ENCODE measurements around the gene ACSBG1.

Gene ACSBG1

DNA sequence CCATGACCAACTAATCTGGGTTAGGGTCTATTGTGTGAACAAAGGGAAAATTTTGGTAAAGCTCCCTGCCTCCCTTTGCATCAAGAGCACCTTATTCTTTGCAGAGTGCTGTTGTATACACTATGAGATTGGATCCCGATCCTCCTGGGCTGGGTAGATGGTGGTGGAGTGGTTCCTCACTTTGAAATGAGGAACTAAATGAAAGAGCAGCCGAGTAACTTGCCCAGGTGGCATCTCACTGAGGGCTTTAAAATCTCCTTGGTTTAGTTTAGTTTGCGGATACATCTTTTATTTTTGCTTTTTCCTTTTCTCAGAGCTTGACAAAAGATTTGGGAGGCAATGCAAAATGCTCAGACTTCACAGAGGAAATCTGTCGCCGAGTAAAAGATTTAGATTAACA is 65.8 kb downstream of the ACSBG1 start:
- no peak for DNase-seq (ENCODE audit: low read depth)
- TF ChIP-seq, protein P1, sequence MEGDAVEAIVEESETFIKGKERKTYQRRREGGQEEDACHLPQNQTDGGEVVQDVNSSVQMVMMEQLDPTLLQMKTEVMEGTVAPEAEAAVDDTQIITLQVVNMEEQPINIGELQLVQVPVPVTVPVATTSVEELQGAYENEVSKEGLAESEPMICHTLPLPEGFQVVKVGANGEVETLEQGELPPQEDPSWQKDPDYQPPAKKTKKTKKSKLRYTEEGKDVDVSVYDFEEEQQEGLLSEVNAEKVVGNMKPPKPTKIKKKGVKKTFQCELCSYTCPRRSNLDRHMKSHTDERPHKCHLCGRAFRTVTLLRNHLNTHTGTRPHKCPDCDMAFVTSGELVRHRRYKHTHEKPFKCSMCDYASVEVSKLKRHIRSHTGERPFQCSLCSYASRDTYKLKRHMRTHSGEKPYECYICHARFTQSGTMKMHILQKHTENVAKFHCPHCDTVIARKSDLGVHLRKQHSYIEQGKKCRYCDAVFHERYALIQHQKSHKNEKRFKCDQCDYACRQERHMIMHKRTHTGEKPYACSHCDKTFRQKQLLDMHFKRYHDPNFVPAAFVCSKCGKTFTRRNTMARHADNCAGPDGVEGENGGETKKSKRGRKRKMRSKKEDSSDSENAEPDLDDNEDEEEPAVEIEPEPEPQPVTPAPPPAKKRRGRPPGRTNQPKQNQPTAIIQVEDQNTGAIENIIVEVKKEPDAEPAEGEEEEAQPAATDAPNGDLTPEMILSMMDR (IDR thresholded peaks at IDR 0.05; ENCODE audit: low read depth, low read length, missing control alignments): no peak
- no peak overlapping the region for H3K4me3 ChIP-seq (ENCODE audit: low read depth, low read length)

DNA sequence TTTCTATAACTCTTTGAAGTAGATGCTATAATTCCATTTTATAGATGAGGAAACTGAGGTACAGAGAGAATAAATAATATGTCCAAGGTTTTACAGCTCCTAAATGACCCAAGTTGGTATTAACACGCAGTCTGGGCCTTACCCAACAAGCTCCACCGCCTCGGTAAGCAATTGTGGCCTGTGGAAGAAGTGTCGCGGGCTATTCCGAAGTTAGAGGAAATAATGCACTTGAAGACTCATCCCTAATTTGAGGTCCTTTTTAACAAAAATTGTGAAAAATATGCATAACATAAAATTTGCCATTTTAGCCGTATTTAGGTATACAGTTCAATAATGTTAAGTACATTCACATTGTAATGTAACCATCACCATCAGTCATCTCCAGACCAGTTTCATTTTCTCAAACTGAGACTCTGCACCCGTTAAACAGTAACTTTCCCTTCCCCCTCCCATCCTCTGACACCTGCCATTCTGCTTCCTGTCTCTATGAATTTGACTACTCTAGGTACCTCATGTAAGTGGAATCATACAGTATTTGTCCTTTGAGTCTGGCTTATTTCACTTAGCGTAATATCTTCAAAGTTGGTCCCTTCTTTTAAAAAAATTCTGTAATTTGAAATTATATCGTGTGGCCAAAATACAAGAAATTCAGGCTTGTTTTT is 67.0 kb downstream of the ACSBG1 start:
- no peak overlapping the region for H3K4me3 ChIP-seq (ENCODE audit: low read depth, low read length)
- TF ChIP-seq, protein P1 (IDR thresholded peaks at IDR 0.05; ENCODE audit: low read depth, low read length, missing control alignments): no peak
- peak; percentile 85 for DNase-seq (ENCODE audit: low read depth)

DNA sequence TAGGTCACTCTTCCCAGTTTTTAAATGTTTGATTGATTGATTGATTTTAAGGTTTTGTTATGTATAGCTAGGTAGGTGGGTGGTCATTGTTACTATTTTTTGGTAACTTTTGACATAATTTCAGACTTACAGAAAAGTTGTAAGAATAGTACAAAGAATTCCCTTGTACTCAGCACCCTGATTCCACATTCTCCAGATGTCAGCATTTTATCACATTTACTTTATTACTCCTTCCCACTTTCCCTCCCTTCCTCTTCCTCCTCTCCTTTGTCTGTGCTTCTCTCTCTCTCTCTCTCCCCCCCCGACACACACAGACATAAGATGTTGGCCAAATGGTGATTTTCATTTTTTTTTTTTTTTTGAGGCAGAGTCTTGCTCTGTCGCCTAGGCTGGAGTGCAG is 70.4 kb downstream of the ACSBG1 start:
- no peak overlapping the region for H3K4me3 ChIP-seq (ENCODE audit: low read depth, low read length)
- no peak for DNase-seq (ENCODE audit: low read depth)
- TF ChIP-seq, protein P1 (IDR thresholded peaks at IDR 0.05; ENCODE audit: low read depth, low read length, missing control alignments): no peak

DNA sequence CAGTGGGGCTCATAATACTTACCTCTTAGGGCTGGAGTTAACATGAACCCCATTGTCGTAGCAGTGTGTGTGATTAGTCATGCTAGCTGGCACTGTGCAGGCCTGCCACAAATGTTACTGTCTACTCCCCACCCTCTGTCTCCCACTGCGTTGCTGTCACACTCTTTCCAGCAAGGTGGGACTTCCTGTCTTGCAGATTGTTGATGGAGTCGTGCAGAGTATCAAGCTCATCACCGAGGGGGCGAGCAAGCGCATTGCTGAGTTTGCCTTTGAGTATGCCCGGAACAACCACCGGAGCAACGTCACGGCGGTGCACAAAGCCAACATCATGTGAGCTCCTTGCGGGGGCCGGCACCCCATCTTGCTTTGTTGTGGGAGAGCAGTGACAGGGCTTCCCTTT is 72.3 kb downstream of the ACSBG1 start:
- DNase-seq (ENCODE audit: low read depth): no peak

DNA sequence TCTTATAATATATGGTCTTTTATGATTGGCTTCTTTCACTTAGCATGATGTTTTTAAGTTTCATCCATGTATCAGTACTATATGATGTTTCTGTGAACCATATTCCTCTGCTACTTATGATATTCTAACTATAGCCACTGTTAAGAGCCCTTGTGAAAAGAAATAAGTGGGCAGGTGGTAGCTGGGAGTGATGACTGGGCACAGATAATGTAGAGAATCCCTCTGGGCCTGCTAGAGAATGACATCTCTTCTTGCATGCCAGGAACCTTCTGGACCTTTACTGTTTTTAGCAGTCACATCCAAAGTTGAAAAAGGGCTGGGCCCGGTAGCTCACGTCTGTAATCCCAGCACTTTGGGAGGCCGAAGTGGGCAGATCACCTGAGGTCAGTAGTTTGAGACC is 75.0 kb downstream of the ACSBG1 start:
- H3K4me3 ChIP-seq (ENCODE audit: low read depth, low read length): no peak overlapping the region
- no peak for DNase-seq (ENCODE audit: low read depth)

More for the DNA sequence above, 72.3 kb downstream of the ACSBG1 start:
- TF ChIP-seq, protein P1 (IDR thresholded peaks at IDR 0.05; ENCODE audit: low read depth, low read length, missing control alignments): no peak
- H3K4me3 ChIP-seq (ENCODE audit: low read depth, low read length): no peak overlapping the region

DNA sequence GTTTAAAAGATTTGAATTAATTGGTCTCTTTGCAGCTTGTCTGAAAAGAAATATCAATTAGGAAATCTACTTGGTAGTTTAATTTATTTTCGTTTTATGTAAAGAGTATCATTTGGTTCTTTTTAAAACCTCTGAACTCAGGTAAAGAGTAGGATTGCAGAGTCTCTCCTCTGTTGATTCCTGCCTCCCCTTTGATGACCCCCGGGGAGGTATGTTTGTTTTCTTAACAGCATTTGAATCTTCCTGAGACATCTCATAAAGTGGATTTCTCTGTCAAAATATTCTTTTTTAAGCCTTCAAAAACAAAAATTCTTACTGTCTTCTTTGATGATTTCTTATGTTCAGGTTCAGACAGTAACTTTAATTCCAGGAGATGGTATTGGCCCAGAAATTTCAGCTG is 77.2 kb downstream of the ACSBG1 start:
- TF ChIP-seq, protein P1 (IDR thresholded peaks at IDR 0.05; ENCODE audit: low read depth, low read length, missing control alignments): no peak
- DNase-seq (ENCODE audit: low read depth): no peak
- no peak overlapping the region for H3K4me3 ChIP-seq (ENCODE audit: low read depth, low read length)

More for the DNA sequence above, 75.0 kb downstream of the ACSBG1 start:
- TF ChIP-seq, protein P1 (IDR thresholded peaks at IDR 0.05; ENCODE audit: low read depth, low read length, missing control alignments): no peak

DNA sequence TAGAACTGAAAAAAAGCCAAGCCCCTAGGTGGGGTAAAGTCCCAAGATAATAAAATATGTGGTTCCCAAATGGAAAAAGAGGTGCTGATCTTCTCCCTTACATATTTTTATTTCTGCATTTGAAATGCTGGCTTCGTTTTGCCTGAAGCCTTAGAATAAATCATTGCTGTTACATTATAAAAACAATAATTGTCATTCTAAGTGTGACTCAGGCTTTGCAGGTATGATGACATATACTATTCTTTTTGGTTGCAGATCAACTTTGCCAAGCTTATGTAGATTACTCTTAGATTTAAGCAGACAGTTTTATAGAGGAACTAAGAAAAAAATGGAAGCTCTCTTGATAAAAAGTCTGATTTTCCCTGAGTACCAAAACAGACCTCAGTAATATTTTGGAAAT is 77.7 kb downstream of the ACSBG1 start:
- DNase-seq (ENCODE audit: low read depth): no peak
- H3K4me3 ChIP-seq (ENCODE audit: low read depth, low read length): no peak overlapping the region
- TF ChIP-seq, protein P1 (IDR thresholded peaks at IDR 0.05; ENCODE audit: low read depth, low read length, missing control alignments): no peak

Data from GM12864 (cell line).